Tongue (tissue), 2 donors: ENCODE measurements around the gene UNC50. TPM values are rescaled to one million over a fixed set of nuclear protein-coding genes. Genes with fewer than 3 reads are reported as not detected.
"Not testable (repeated sequence)": the region's sequence is repeated elsewhere in the genome, so short reads cannot be mapped to it uniquely, and the experiment has no call there.

Source experiments
- DNase-seq: peaks from one replicate; pipeline ENCODE4 v3.0.0-alpha.2; 2015
- total RNA-seq: library from RNA; depleted of rRNA; stranded (reverse); fragments of >200 nt; gene quantifications from one replicate; pipeline ENCODE4 v1.2.3, GENCODE V29; 2014

Gene UNC50
- total RNA-seq, 1 donor from 2014 or later, result 34.2 TPM

DNA sequence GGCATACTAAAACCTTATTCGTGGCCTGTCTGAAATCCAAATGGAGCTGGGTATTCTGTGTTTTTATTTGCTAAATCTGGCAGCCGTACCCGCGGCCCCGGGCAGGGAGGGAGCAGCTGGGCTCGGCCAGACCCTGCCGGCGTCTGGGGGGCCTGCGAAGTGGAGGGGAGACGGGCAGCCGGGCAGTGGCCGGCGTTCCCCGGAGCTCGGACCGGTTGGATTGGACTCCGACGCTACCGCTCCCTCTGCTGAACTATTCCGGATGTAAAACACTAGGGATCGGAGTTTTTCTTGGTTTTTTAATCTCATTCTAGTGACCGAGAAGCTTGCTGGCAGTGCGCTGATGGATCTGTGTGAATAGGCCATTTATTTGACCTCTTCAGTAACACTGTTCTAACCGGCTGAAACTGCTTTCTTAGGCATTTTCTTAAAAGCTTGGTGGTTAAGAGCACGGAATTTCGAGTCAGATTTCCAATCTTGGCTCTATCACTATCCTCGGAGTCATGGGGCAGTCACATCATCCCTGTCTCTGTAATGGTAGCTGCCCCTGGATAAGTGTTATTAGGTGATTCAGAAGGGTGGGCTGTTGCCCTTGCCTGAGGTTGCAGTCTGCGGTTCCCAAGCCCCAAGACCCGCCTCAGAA is 694 bp downstream of the UNC50 start:
- DNase-seq, result no peak

DNA sequence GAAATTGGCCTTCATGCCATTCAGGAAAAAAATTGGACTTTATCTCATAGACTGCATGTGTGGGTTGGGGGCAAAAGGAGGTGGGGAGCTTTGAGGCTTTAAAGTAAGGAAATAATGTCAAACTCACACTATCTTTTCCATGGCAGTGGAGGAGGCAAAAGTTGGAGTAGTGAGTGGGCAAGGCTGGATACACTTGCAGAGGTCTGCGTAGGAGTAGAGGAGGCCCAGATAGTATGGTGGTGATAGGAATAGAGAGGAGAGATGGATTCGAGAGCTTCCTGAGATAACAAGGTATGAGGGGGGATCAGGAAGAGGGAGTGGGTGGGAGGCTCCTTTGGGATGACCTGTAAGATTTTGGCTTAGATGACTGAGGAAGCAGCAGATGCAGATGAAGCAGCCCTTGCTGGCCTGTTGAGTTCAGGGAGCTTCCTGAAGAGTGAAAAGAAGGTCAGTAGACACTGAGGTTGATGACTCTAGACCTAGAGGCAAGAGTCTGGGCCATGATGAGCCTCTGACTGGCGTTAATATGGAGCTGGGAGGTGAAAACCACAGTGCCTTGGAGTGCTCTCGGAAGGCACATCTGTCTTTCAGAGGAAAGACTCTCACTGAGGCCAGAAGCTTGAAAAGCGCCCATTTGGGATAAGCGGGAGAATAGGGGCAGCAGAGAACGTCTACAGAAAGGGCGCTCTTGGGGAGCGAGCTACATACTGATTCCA is 5.8 kb downstream of the UNC50 start:
- DNase-seq, result no peak

- DNase-seq, result no peak
Measured at GRCh38 chr2:98615481-98615880, 7.1 kb downstream of the UNC50 start.

DNA sequence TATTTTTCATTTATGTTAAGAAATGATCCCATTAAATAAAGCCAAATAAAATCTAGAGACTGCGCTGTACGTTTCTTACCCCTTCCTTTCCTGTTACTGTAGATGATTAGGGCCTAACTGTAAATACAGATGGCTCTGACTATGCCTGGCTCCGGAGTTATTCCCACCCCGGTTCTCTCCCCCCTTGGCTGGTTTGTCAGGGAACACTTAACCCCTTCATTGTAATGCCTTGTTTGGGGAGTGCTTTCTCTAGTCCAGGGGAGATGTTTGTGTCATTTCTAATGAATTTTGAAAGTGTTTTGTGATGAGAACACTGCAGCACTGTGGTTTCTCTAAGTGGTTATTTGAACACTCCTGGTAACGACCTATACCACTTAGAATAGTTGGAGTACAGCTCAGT is 8.8 kb downstream of the UNC50 start:
- no peak for DNase-seq

GRCh38 chr2:98623657-98624056 is 15.3 kb downstream of the UNC50 start:
- DNase-seq, result no peak

- no peak for DNase-seq
Measured at GRCh38 chr2:98632351-98632750, 24.0 kb downstream of the UNC50 start.

- no peak for DNase-seq
Measured at GRCh38 chr2:98634406-98635092, 26.2 kb downstream of the UNC50 start.

DNA sequence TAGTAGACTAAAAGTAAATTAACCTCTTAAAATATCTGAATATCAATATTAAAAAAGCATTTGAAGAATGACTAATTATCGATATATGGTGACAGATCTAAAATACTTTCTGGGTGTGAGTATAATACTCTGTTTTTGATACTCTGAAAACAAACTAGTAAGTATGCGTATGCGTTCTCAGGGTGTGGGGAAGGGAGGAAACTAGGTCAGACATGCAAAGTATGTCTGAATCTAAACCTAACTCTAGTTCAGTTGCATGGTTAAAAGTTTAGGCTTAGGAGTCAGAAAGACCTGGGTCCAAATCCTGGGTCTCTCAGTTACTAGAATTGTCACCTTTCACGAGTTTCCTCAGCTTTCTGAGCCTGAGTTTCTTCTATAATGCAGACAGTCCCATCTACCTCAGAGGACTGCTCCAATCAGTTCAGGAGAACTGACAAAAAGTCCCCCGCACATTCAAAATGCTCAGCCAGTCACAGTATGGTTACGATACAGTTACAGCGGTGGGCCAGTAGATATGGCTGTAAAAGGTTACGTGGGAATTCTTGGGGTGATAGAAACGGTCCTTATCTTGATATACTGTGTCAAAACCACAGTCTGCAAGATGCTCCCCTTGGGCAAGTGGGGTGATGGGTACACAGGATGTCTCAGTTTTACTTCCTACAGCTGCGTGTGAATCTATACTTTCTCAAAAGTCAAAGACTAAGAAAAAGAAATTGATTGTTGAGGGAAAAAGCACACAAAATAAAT is 29.2 kb downstream of the UNC50 start:
- DNase-seq, result no peak

GRCh38 chr2:98643496-98644100 is 35.2 kb downstream of the UNC50 start:
- no peak for DNase-seq

DNA sequence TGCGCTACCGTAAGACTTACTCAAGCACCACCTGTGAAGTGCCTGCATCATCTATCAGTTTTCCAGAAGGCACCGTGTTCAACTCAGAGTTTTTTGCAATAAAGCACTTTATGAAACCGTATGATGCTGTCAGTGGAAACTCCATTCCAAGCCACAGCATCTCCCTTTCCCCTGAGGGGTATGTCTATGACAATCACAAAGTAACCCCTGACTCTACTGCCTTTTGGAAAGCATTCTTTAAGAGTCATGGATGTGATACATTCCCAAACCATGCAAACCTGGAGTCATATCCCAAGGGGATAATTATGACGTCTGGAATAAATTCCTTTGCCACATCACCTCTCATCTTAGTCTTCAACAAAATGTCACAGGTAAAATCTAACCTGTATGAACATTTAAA is 39.2 kb downstream of the UNC50 start:
- DNase-seq, result no peak

DNA sequence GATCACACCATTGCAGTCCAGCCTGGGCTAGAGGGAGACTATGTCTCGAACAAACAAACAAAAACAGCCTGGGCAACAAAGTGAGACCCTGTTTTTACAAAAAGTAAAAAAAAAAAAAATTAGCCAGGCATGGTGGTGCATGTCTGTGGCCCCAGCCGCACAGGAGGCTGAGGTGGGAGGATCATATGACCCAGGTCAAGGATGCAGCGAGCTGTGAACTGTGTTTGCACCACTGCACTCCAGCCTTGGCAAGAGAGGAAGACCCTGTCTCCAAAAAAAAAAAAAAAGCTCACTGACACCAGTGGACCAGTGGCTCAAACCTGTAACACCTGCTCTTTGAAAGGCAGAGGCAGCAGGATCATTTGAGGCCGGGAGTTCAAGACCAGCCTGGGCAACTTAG is 40.1 kb downstream of the UNC50 start:
- DNase-seq, result no peak

DNA sequence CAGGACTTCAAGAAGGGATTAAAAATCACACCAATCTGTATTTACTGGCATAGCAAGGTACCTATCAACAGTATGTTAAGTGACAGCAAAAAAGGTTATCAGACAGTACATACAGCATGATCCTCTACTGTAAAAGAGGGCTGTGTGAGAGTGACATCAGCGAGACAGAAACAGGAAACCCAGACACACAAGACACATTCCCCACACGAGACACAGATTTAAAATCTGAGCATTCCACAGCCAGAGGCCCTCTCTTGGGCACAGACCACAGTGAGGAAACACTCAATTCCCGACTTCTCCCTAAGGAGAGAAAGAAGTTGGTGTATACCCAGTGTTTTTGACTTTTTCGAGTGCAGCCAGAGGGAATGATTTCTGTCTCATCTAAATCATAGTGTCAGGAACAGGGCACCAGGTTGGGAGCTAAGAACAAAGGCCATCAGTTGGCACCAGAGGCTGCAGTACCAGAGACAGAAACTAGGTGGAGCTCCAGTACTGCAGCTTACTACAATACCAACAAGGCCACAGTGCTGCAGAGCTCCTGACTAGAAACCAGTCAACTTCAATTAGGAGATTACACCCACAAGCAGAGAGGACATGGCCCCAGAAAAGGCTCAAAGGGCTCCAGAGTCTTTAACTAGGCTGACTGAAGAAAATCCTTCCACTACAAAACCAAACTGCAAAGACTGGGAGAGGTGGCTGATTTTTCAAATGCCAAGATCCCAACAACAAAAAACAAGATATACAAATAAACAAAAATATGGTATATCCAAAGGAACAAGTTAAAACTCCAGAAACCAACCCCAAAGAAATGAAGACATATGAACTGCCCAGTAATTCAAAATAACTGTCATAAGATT is 41.0 kb downstream of the UNC50 start:
- peak; percentile 89 for DNase-seq

GRCh38 chr2:98649992-98650375 is 41.6 kb downstream of the UNC50 start:
- DNase-seq, result no peak

- DNase-seq, result no peak
Measured at GRCh38 chr2:98650998-98651397, 42.6 kb downstream of the UNC50 start.

- DNase-seq, result no peak
Measured at GRCh38 chr2:98654699-98655495, 46.5 kb downstream of the UNC50 start.

GRCh38 chr2:98656800-98657199 is 48.4 kb downstream of the UNC50 start:
- no peak for DNase-seq

- DNase-seq, result no peak
Measured at GRCh38 chr2:98658816-98659490, 50.6 kb downstream of the UNC50 start.

DNA sequence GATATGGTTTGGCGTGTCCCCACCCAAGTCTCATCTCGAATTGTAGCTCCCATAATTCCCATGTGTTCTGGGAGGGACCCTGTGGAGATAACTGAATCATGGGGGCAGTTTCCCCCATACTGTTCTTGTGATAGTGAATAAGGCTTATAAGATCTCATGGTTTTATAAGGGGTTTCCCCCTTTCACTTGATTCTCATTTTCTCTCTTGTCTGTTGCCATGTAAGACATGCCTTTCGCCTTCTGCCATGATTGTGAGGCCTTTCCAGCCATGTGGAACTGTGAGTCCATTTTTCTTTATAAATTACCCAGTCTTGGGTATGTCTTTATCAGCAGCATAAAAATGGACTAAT is 51.1 kb downstream of the UNC50 start:
- DNase-seq, result not testable (repeated sequence)

DNA sequence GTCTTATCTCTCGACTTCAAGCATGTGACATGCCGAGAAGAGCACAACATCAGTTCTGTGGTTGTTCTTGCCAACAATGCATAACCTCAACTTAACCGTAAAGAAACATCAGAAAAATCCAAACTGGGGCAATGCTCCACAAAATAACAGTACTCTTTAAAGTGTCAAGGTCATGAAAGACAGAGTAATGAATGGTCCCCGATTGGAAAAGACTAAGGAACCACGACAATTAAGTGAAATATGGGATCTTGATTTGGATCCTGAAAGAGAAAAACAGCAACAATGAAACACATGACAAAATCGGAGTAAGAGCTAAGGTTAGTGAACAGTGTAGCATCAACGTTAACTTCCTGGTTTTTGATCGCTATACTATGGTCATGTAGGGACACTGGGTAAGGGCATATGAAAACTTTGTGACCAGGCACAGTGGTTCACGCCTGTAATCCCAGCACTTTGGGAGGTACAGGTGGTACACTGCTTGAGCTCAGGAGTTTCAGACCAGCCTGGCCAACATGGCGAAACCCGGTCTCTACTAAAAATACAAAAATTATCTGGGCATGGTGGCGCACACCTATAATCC is 55.2 kb downstream of the UNC50 start:
- no peak for DNase-seq

DNA sequence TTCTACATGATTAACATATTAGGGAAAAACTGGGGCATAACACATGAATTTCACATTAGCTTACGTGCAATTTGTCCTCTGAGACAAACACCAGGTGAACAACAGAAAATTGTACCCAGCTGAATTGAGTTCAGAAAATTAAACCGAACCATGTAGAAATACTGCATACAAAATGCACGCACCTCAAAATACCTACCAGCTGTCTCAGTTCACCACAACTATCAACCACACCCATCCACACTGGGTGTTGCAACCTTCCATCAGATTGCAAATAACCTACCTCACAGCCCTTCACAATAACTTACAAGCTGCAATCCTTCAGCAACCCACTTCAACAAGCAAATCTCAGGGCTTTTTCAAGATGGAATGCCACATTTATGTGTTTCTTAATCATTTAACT is 55.9 kb downstream of the UNC50 start:
- no peak for DNase-seq
